Activated CD4-positive, alpha-beta T cell treated with anti-CD3 and anti-CD28 coated beads, Interleukin-2, amount 50 U/mL, for 24 hours (primary cell): ENCODE measurements around the gene CD9.
"Not testable (repeated sequence)": the region's sequence is repeated elsewhere in the genome, so short reads cannot be mapped to it uniquely, and the experiment has no call there.

Experiments
- DNase-seq, 2 donors: peaks; one replicate each; pipeline ENCODE4 v3.0.0-alpha.2; 2020; ENCODE audit warnings: low read depth in 1 of 2, low spot score in 1 of 2

Gene CD9

DNA sequence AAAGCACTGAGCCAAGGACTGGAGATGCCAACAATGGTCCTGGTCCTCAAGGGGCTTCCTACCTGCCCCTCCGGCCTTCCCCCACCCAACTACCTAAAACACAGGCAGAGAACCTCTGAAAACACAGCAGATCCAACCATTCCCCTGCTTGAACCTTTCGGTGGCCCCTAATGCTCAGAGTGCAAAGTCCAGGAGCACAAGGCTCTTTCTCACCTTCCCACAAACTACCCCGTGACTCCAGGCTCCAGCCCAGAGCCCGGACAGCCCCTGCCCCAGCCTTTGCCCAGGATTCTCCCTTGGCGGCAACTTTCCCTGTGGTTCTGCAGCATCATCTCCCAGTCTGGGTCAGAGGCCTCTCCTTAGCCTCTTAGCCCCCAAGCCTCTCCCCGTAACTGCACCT, 1.6 kb upstream of the CD9 start:
- no peak for DNase-seq

DNA sequence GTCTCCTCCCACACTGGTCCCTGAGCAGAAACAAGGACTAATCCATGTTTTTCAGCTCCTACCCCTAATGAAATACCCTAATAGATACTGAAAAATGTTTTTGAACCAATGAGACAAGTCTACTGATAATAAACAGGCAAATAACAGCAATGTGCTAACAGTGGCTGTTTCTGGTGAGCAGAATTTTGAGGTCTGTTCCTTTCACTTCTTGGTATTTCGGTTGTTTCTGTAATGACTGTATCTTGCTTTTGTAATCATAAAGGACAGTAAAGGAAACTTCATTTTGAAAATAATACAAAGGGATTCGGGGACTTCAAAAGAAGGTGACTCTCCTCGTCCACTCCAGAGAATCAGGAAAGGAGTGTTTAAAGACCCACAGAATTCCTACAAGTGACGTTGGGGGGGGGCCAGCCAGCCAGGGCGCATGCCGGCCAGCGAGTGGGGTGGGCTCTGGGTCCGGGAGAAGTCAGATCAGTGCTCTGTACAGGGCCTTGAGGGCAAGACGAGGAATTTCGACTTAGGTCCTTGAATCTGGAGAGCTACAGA, 1.1 kb upstream of the CD9 start:
- no peak for DNase-seq

DNA sequence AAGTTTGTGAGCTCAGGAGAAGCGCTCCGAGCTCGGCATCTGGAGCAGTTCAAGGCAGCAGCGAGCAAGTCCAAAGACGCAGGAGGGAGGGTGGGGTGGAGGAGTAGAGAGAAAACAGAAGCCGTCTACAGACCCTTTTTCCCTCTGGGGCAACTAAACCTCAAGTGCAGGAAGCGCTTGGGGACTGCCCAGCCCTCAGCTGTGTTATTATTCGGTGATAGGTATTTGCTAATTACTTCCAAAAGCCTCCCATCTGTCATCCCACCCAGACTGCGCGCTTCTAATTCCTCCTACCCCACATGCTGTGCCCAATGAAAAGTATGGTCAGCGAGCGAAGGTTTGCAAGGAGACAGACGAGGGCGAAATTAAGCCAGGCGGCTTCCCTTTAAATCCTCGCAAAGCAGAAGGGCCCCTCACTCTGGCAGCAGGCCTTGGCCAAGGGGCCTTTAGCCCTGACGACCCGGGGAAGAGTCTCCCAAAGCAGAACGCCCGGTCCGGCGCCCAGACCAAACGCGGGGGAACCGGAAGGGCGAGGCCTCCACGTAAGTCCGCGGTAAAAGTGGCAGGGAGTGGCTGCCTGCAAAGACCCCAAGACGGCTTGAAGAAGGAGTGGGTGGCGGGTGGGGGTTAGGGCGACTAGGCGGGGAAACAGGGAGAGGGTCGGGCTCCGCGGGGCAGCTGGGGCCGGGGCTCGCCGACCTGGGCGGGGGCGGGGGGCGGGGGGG, 507 bp upstream of the CD9 start:
- DNase-seq: no peak

DNA sequence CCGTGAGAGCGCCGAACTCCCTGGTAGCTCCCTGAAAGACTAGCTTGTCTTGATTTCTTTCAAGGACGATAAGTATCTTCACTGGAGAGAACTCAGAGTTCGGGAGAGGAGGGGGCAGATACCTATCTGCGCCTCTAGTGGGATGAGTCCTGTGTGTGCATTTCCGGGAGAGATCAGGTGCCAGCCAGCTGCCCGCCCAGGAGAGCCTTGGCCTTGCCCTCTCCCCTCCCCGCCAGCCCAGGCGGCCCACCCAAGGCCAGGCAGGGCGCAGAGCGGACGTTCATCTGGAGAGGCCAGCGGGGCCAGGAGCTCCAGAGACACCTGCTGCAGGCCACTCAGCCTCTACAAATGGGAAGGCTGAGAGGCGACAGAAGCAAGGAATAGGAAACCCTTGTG, 1.0 kb downstream of the CD9 start:
- DNase-seq: no peak

DNA sequence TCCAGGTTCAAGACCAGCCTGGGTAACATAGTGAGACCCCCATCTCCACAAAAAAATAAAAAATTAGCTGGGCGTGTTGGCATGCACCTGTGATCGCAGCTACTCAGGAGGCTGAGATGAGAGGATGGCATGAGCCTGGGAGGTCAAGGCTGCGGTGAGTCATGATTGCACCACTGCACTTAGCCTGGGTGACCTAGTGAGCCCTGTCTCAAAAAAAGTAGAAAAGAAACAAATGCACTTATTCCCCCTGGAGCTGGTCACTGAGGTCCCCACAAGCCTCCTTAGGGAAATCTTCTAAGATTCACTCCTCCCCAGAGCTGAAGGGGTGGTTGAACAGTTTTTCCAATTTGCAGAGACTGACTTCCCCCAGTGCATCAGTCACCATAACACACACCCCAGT, 1.6 kb downstream of the CD9 start:
- no peak for DNase-seq

DNA sequence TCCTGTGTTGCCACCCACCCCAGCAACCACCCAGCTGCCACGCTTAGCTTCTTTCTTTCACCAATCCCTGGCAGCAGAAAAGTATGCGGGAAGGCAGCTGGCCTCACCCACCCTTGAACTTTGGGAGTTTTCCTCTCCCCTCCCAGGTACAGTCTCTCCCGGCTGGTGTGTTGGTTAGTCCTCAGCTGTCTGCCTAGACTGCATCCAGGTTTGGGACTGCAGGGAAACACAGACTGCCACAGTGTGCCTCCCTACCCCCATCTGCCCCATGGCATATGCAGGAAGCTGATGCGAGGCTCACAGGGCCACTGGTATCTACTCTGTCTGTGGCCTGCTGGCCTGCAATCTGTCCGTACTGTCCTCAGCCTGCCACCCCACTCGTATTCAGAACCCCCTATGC, 2.1 kb downstream of the CD9 start:
- DNase-seq: no peak

DNA sequence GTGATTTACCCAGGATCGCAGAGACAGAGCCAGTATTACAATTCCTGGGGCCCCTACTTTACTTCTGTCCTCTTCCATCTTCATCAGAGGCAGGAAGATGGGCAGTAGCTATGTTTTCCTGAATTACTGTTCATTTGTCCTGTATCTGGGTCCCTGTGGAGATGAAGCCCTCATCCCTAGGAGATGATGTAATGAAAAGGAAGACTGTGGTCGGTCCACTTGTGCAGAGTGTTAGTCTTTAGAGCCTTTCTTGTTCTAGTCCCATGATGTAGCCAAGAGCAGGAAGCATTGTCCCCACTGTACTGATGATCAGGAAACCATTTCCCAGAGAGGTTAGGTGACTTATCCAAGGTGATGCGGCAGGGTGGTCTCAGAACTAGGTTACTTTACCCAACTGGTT, 2.6 kb downstream of the CD9 start:
- no peak for DNase-seq

DNA sequence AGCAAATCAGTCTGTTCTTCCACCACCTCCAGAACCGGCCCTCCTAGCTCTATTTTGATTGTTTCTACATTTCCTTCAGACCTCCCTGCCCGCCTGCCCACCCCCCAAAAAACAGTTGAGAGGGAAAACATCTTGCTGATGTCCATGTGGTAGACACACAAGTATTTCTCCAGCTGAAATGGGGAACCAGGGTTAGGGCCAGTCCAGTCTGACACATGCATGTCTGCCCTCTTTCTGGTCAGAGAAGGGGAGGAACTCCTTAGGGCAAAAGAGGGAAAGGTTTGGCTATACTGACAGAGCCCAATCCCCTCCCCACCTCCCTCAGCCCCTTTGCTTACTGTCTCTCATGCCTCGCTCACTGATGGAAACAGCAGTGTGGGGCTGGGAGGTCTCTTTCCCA, 3.4 kb downstream of the CD9 start:
- no peak for DNase-seq

DNA sequence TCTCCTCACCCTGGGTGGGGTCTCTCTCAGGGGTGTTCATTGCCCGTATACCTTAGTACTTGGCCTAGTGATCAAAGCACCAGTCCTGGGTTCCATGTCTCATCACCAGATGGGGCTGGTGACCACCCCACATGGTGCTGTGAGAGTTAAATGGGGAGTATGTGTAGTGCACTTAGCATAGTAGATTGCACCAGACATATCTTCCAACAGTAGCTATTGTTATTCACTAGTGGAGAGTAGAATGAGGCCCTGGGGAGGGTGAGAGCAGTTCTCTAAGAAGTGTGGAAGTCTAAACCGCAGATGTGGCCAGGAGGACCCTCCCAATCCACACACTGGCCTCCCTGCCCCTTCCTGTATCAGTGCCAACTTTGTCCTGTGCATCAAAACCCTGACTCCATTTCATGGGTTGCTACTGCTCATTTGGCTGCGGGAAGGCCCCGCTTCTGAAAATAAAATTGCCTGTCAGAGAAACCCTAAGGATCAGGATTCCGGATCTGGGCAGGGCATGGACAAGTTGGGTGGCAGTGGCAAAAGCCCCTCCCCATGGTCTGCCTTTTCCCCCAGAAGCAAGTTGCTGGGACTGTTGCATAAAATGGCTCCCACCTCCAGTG, 4.4 kb downstream of the CD9 start:
- no peak for DNase-seq

DNA sequence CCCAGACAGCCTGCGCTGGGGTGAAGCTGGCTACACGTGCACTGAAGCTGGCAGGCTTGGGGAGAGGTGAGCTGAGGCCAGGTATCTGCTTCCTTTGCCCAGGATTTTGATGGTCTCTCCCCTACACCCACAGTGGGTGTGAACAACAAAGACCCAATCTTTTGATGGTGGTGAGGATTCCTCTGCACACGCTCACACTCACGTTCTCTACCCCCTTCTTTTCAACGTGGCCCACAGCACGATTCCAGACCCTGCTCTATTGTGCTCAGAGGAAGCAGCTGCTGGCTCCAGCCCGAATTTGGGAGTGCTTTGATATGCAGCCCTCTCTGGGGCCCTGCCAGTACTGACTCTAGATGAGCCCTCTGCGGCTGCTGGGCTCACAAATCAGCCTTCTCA, 4.9 kb downstream of the CD9 start:
- DNase-seq: no peak

DNA sequence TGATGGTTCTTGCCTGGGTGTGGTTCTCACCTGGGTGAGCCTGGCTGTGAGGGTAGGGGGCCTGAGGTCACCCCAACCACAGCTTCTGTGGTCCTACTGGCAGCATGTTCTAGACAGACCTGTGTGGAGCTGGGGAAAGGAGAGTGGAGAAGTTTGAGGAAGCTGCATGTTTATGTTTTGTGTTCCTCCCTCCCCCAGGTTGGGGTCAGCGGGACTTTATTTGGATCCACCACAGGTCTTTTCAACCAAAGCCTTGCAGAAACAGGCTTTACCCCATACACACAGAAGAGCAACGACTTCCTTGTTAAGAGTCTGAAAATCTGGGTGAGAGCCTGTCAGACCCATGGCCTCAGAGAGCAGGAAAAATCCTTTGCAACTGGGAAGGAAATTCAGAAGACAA, 5.6 kb downstream of the CD9 start:
- no peak for DNase-seq

DNA sequence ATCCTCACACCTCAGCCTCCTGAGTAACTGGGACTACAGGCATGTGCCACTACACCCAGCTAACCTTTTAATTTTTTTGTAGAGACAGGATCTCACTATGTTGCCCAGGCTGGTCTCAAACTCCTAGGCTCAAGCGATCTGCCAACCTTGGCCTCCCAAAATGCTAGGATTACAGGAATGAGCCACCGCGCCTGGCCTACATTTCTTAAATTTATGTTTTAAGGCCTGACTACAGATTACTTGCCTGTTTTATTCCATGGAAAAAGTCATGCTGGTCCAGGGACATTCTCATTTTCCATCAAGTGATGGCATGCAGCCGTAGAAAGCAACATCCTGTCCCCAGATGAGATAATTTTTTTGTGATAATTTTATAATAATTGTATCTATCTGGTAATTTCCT, 6.1 kb downstream of the CD9 start:
- no peak for DNase-seq

DNA sequence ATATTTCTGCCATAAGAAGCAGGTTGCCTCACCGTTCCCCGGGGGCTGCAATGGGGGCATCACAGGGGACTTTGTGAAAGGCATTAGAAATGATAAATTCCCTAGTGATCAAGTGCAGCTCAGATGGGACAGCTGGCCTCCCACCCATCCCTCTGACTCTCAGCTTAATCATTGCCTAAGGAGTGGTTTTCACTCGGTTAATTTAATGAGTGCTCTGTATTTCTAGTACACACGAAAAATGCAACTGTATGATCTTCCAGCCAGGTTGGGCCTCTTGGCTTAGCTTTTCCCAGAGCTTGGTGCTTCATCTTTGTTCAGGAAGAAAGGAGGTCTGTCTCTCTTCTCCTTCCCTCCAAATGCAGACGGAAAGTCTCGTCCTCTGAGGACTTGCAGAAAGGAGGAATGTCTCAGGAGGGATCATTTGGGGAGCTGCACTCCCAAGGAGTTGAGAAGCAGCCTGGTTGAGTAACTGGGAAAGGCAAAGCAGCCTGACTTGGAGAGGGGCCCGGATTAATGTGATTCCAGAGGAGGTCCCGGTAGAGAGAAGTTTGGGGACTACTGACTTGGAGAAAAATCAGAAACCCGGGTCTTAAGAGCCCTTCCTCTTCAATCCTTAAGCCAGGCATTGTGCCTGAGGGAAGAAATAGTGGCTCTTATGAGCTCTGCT, 7.2 kb downstream of the CD9 start:
- DNase-seq: no peak

DNA sequence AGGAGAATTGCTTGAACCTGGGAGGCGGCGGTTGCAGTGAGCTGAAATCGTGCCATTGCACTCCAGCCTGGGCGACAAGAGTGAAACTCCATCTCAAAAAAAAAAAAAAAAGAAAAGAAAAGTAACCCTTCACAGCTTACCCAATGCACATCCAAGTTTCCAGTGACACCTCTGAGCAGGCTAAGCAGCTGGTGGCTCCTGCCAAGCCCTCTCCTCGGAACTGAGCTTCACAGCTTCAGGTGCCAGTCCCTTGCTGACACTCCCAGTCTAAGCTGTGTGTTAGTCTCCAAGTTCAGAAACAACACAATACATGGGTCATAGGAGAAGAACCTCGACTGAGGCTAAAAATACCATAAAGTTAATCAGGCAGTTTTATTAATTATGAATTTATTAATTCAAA, 7.9 kb downstream of the CD9 start:
- DNase-seq: no peak

DNA sequence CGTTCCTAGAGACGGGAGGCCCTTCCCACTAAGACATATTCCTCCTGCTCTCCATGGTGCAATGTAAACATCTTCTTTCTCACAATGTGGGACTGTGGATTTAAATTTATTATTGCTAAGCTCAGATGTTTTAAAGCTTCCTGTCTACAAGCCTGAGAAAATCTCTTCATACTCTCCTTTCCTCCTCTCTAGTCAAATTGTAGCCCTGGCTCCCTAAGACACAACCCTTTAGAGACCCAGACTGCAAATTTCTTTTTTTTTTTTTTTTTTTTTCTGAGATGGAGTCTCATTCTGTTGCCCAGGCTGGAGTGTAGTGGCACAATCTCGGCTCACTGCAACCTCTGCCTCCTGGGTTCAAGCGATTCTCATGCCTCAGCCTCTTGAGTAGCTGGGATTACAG, 9.2 kb downstream of the CD9 start:
- DNase-seq: not testable (repeated sequence)

DNA sequence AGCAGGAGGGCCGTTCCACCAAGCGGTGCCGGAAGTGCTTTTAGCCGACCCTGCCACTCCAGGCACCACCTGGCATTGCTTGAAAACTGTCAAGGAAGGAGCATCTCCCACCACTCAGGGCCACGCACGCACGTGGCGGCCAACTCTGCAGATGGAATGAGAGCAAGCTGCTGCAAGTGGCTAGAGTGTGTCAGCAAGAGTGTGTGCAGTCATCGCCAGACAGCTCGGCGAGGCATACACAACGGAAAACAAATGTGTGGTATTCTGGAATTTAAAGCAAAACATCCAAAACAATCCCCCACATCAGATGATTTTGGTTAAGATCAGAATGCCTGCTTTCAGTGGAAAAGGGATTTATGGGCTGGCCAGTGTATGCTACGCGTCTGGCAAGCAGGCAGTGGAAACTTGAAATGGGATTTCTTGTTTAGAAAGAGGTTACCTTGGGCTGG, 11.2 kb downstream of the CD9 start:
- no peak for DNase-seq

DNA sequence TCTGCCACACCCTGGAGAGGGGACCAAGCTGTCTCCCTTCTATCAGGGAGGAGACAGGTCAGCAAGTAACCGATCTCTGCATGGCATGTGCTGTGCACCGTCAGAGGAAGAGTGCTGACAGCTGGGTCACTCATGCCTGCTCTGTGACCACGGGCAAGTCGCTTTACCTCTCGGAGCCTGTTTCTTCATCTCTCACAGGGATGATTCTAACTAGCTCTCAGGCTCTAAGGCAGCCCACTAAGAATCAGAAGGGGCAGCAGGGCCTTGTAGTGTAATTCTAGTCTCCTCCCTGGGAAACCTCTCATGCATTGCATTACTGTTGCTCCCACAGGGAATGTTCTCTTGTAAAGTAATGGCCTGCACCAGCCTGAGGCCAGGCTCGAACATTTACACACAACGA, 11.9 kb downstream of the CD9 start:
- DNase-seq: no peak

DNA sequence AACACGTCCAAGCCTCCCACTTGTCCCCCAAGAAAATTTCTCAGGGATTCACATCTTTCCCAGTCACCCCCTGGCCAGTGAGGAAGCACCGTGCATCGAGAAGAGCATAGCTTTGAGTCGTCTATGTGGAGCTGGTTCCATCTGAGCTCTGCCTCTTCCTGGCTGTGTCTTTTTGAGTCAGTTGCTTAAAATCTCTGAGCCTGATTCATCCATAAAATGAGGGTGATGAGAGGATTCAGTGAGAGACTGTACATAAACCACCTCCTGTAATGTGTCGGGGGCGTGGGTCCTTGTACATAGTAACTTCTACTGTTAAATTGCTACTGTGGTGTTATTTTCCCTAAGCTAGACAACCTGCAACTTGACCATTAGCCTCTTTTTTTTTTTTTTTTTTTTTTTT, 13.8 kb downstream of the CD9 start:
- DNase-seq: no peak

DNA sequence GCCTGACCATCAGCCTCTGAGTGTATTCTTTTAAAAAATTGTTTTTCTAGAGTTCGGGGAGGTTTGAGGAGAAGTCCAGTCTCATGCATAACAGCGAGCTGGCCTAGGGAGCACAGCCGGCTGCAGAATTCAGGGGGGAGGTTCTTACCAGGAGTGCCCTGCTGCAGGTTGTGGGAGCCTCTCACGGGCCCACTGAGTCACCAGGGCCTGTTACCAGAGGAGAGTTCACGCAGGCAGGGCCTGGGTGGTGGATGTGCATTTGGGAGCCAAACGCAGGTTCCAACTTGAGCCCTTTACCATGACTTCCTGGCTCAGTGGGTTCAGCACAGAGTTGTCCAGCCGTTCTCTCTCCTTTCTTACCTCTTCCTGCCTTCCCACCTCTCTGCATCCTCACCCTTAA, 14.4 kb downstream of the CD9 start:
- no peak for DNase-seq

DNA sequence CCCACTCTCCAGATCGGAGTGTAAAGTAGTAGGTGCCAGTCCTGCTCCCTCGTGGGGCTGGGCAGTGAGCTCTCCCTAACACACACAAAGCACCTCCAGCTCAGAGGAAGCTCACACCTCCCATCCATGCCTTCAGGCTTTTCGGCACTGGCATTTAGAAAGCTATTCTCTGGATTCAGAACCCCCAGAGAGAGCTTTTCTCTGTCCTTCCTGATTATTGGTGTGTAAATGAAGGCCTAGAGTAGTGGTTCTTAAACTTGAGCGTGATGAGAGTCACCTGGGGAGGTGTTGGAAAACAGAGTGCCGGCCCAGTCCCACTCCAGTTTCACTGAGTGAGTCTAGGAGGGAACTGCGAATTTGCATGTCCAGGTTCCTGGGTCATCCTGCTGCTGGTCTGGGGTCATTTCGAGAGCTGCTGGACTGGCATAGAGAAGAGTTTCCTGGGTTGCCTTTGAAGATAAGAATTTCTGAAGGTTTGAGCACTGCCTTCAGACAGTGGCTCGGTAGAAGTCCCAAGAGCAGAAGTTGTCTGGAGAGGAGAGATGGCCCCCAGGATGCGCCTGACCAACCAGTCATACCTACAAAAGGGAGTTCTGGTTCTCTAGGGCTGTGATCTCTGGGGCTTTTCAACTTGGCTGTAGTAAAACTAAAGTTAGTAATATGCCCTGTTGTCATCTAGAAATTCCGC, 15.1 kb downstream of the CD9 start:
- DNase-seq: no peak

DNA sequence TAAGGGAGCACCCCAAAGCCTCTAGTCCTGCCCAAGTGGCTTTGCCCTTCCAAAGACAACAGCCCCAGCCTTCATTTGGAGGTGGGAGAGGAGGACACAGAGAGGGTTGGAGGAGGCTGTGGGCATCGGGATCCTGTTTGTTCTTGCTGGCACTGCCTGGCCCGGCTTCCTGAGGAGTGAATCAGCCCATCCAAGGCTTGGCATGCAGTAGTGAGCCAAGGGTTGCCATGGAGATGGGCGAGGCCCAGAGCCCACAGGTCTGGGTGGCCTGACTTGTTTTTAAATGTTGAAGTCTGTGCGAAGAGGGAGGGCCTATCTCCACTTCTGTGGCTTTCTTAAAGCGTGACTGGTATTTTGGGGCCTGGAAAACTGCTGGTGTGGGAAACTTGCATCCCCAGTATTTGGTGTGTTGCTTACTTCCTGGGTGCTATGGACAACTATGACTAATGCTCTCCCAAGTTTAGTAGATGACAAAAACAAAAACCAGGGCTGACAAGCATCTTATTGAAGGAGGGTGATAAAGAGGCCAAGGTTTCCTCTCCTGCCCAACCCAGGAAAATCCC, 15.8 kb downstream of the CD9 start:
- no peak for DNase-seq

DNA sequence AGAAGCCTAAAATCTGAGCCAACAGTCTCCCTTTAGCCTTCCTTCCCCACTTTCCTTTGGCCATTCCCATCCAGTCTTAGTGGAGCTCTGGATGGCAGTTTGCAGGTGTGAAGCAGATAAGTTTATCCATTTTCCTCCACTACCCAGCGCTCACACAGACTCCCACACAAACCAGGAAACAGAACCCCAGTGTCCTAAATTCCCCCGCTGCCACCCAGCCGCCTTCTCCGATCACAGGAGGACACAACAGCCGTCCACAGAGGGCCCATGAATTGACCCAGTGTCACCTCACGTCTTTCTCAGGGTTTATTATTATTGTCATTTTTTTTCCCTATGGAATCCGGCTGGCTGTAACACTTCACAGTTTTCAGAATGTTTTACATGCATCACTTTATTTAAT, 16.4 kb downstream of the CD9 start:
- DNase-seq: no peak
